PC-9 (cell line): ENCODE data around the gene GSTT2B.

ENCODE experiments used
- CTCF ChIP-seq: fragments of 200-600 bp; sonication (generic); conservative IDR thresholded peaks from 2 replicates; pipeline ENCODE4 v1.6.1; 2017; ENCODE audit warnings: mixed run types, antibody characterized with exemption, mild to moderate bottlenecking, moderate library complexity
- EZH2 ChIP-seq: fragments of 200-600 bp; sonication (generic); IDR thresholded peaks from 2 replicates; pipeline ENCODE4 v1.8.0; 2017; ENCODE audit warnings: antibody characterized with exemption, low read depth

- TF ChIP-seq EZH2 (no peak), CTCF (no peak)
Measured at GRCh38 chr22:24003887-24004286, 42.9 kb upstream of the GSTT2B start.
